ENCODE results near the gene GDF9.

The GDF9 gene

GRCh38 chr5:132816554-132816953, 49.7 kb downstream of the GDF9 start:
- DNase-seq, result no peak

GRCh38 chr5:132816083-132816482, 50.2 kb downstream of the GDF9 start:
- DNase-seq, result no peak

- no peak for DNase-seq
Observed at GRCh38 chr5:132815454-132815853, 50.8 kb downstream of the GDF9 start.

- DNase-seq, result peak; percentile 67
Observed at GRCh38 chr5:132814503-132815294, 51.6 kb downstream of the GDF9 start.

GRCh38 chr5:132813599-132814502, 52.4 kb downstream of the GDF9 start:
- peak; percentile 78 for DNase-seq

GRCh38 chr5:132812781-132813598, 53.3 kb downstream of the GDF9 start, which contains the start of gene SOWAHA:
Gene SOWAHA, plus strand, starts transcription at chr5:132813302. Its CDS starts 320 bp downstream, at chr5:132813622.
- DNase-seq, result no peak

- no peak for DNase-seq
Observed at GRCh38 chr5:132812123-132812765, 54.0 kb downstream of the GDF9 start.
